HFF-Myc (cell line): ENCODE measurements around the gene DNAH11.
"Not testable (repeated sequence)": the region's sequence is repeated elsewhere in the genome, so short reads cannot be mapped to it uniquely, and the experiment has no call there.

Experiments used
- DNase-seq: peaks from one replicate; pipeline ENCODE4 v3.0.0-alpha.2; 2011; ENCODE audit warnings: low read depth; ENCODE audit errors: extremely low read depth
- H3K4me3 ChIP-seq: replicated peaks from 2 replicates; pipeline ENCODE4 v1.5.1; 2011; ENCODE audit warnings: low read depth, mild to moderate bottlenecking, control low read depth, low read length
- TF ChIP-seq, protein P1 (sequence below): IDR thresholded peaks from 2 replicates; pipeline ENCODE4 v1.5.1; 2012; ENCODE audit warnings: mild to moderate bottlenecking, low read depth, low read length, control low read depth; ENCODE audit errors: missing control alignments

DNAH11 gene

GRCh38 chr7:21819048-21819447 lies 276.2 kb downstream of the DNAH11 start:
- TF ChIP-seq, protein P1, sequence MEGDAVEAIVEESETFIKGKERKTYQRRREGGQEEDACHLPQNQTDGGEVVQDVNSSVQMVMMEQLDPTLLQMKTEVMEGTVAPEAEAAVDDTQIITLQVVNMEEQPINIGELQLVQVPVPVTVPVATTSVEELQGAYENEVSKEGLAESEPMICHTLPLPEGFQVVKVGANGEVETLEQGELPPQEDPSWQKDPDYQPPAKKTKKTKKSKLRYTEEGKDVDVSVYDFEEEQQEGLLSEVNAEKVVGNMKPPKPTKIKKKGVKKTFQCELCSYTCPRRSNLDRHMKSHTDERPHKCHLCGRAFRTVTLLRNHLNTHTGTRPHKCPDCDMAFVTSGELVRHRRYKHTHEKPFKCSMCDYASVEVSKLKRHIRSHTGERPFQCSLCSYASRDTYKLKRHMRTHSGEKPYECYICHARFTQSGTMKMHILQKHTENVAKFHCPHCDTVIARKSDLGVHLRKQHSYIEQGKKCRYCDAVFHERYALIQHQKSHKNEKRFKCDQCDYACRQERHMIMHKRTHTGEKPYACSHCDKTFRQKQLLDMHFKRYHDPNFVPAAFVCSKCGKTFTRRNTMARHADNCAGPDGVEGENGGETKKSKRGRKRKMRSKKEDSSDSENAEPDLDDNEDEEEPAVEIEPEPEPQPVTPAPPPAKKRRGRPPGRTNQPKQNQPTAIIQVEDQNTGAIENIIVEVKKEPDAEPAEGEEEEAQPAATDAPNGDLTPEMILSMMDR, result no peak
- DNase-seq, result no peak
- no peak overlapping the region for H3K4me3 ChIP-seq

DNA sequence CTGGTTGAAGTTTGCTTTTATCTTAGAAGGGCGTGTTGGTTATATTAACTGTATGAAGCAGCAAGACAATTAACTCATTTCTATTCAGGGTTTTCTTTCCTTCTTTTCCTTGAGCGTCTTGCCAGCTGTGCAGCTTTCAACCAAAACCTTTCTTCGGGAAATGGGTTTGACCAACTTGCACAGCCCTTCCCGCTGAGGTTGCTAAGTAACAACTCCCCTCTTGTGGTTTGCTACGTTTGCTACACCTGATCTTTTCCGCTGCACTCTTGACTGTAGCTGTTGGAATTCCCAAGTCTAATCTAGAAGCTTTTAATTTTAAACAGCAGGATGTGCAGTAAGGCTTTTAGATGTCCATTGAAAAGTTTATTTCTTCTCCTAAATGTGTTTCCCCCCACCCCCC lies 286.0 kb downstream of the DNAH11 start:
- DNase-seq, result no peak
- no peak overlapping the region for H3K4me3 ChIP-seq
- TF ChIP-seq, protein P1, result no peak

DNA sequence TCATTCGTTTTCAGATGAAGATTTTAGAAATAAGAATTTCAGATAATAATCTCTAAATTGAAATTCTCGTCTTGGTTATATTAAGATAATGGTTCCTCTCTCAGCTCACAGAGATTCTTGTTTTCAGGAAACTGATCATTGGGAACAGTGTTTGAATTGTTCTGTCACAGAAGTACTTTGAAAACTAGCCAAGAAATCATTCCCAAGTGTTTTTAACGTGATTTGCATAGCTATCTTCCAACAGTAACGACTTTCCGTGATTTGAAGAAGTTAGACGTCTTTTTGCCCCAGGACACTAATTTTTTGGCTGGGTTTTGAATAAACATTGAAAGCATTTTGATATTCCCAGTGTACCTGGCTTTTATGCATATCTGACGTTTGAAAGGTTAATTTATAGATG lies 286.9 kb downstream of the DNAH11 start:
- no peak overlapping the region for H3K4me3 ChIP-seq
- TF ChIP-seq, protein P1, result no peak
- no peak for DNase-seq

DNA sequence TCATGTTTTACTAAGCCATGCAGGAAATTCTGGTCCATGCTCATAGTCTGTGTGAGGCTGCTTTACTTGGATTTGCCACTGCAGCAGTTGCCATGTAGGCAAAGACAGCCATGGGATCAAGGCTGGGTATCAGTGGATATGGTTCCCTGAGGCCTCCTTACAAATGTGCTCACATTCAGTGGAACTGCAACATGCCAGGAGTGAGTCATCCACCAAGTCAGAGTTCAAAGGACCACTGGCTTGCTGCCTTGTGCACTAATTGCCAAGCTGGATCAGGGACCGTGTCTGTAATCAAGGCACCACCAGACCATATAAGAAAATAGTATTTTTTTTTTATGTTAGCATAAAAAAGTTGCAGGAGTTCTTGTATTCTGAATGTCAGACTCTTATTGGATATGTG lies 301.9 kb downstream of the DNAH11 start:
- TF ChIP-seq, protein P1, result no peak
- DNase-seq, result peak; percentile 2
- no peak overlapping the region for H3K4me3 ChIP-seq

- DNase-seq, result peak; percentile 2
- TF ChIP-seq, protein P1, result no peak
- H3K4me3 ChIP-seq, result no peak overlapping the region
Measured at GRCh38 chr7:21850531-21851285, 307.9 kb downstream of the DNAH11 start.

- no peak overlapping the region for H3K4me3 ChIP-seq
- TF ChIP-seq, protein P1, result no peak
- no peak for DNase-seq
Measured at GRCh38 chr7:21851559-21851967, 308.7 kb downstream of the DNAH11 start.

DNA sequence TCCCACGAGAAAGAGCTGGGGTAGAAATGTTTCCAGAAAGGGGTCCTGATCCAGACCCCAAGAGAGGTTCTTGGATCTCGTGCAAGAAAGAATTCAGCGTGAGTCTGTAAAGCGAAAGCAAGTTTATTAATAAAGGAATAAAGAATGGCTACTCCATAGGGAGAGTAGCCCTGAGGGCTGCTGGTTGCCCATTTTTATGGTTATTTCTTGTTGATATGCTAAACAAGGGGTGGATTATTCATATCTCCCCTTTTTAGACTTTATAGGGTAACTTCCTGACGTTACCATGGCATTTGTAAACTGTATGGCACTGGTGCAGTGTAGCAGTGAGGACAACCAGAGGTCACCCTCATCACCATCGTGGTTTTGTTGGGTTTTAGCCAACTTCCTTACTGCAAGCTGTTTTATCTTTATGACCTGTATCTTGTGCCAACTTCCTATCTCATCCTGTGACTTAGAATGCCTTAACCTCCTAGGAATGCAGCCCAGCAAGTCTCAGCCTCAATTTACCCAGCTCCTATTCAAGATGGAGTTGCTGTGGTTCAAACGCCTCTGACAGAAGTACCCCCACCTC lies 322.9 kb downstream of the DNAH11 start:
- peak; percentile 12 for DNase-seq

More for the DNA sequence above, 322.9 kb downstream of the DNAH11 start:
- H3K4me3 ChIP-seq, result not testable (repeated sequence)
